SHP77 treated with DMSO at 0.1 percent for 48 hours (cell line): ENCODE results near the gene PRMT2.

Experiments used
- DNase-seq: peaks from one replicate; lab custom pipeline; 2025; lab: John Stamatoyannopoulos, UW

Gene PRMT2

DNA sequence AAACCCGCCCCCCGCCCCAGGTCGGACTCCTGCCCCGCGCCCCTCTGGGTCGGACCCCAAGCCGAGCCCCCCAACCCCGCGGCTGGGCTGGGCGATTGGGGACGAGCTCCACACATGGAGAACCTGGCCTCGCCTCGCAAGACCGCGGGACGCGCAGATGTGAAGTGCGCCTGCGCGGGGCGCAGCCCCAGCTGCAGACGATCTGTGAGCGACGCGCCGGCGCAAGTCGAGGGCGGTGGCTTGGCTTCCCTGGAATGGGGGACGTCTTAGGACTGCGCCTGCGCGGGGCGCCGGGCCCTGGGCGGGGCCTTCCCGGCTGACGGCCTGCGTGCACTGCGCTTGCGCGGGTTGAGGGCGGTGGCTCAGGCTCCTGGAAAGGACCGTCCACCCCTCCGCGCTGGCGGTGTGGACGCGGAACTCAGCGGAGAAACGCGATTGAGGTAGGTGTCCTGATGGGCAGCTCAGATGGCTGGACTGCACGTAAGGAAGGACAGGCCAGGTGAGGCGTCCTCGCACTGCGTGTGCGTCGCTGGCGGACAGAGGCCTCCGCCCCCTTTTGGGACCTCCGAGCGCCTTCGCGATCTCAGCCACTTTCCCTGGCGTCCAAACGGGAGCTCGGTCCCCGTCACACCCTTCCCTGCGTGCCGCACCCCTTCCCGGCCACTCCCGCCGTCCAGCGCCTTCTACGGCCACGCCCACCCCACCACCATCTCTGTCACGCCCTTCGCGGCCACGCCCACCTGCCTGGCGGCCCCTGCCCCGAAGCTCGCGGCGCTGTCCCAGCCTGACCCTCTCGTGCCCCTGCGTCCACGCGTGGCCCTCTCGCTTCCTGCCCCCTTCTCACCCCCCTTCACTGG, at the start of gene PRMT2:
TSS of gene PRMT2 (plus strand) at position 351 of the 857 bp plus-strand sequence. CDS start 1,278 bp downstream, outside the sequence.
- peak; percentile 76 for DNase-seq

DNA sequence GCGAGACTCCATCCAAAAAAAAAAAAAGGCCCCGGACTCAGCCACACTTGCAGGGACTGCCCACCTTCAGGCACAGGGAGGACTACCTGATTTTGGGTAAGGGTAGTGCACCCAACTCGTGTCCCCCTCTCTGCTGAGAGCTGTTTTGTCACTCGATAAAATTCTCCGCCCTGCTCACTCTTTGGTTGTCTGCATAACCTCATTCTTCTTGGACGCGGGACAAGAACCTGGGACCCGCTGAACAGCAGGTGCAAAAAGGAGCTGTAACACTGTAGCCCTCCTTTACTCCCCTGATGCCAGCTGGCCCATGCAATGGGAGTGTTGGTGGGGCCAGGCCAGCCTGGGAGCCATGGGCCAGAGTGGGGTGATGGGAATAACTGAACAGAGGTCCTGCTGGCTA, 41.2 kb upstream of the PRMT2 start:
- DNase-seq, result no peak

- no peak for DNase-seq
Observed at GRCh38 chr21:46596201-46596600, 39.3 kb upstream of the PRMT2 start.

DNA sequence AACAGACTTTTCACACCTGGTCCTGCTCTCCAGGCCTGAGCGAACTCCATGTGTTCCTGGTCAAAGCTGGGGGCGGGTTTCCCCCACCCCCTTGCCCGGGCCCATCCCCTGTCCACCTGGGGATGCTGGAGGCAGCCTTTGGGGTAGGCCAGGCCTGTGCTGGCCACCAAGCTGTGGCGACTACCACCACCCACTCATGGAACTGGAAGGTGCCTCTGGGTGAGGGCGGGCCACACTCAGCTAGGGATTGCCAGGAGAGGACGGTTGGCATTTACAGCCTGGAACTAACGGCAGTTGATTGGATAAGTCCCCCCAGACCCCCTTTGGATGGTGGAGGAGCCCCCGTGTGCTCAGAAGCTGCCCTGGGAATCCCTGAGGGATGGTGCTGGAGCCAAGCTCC, 38.4 kb upstream of the PRMT2 start:
- no peak for DNase-seq

- no peak for DNase-seq
Observed at GRCh38 chr21:46597896-46598343, 37.6 kb upstream of the PRMT2 start.

DNA sequence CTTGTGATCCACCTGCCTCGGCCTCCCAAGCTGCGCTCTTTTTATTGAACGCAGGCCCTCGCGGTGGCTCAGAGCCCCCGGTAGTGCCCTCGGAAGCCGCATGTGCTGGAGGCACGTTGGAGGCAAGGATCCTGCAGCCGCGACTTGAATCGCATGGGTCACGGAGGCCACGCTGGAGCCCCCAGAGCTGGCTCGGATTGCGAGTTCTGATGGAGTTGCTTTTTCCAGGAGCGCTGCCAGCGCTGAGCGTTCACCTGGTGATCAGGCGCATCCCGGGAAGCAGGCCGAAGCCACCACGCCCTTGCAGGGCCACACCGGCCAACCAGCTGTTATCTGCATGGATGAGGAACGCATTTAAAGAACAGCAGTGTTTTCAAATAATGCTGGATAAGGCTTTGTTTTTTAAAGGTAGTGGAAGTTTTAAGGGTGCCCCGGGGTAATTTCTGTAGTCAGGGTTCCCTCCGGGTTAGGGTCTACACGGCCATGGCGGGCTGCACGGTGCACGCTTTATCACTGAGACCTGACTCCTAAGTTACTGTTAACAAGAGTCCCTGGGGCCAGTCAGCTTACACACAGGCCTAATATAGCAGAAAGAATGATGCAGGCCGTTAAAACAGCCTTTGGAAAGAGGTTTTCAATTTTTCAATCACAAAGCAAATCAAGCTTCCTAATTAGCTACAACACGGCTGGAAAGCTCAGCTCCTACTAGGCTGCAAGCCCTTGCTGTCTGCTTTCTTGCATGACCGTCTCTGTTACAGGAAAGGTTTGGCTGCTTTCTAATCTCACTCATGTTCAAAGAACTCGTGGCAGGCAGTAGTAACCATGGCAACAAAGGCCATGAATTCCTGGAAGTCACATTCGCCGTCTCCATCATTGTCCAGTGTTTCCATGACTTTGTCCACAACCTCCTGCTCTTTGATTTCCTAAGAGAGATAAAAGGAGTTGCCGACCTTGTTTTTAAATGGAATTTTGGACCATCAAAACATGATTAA, 36.6 kb upstream of the PRMT2 start:
- no peak for DNase-seq

DNA sequence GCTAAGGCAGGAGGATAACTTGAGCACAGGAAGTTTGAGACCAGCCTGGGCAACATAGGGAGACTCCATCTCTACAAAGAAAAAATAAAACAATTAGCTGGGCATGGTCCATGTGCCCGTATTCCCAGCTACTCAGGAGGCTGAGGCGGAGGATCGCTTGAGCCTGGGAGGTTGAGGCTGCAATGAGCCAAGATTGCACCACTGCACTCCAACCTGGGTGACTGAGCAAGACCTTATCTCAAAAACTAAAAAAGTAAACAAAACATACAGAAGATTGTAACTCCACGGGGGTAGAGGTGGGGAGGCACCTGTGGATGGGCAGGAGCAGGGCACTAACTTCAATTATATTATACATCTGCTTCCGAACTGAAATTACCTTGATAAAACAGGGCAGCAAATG, 35.2 kb upstream of the PRMT2 start:
- DNase-seq, result no peak

- no peak for DNase-seq
Observed at GRCh38 chr21:46600978-46601377, 34.5 kb upstream of the PRMT2 start.

DNA sequence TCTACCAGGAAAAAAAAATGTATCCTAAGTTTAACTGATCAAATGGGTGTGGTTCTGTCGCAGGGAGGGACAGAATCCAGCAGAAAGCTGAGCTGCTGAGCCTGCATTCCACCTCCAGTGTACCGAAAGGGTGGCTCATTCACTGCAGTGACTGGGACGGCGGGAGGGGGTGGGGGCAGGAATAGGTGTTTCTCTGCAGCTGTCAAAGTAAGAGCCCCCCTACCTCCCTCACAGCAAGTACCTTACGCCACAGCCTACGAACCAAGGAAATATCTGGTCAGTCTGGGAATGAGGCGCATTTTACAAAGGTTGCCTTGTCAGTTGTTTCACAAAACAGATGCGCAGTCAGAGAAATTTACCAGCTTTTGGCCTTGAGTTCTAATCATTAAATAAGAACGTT, 32.2 kb upstream of the PRMT2 start:
- DNase-seq, result no peak

DNA sequence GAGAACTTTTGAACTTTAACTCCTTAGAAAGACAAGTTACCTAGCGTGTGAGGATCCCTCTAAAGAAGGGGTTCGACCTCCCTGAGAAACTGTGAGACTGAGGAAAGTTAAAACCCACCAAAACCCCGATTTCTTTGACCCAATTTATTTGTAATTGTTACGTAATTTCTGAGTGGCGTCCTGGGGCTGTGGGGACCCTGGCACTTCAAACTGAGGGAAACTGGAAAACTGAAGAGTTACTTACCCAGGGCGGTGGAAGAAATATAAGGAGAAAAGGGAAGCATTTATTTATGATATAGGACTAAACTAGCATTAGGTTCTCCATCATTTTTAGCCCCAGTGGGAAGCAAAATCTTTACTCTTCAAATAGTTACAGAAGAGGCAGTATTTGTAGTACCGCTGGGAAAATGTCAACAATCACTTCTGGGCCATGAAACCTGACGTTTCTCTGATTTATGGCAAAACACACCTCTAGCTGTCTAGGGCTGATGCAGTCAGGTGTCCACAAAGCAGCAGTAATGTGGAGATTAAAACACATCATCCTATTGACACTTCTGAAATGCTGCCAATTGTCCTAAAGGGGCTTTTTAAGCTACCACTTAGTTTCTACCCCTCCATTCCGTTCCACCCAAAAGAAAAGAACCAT, 31.0 kb upstream of the PRMT2 start:
- DNase-seq, result no peak

GRCh38 chr21:46604975-46605766, 30.3 kb upstream of the PRMT2 start, which contains the start of gene S100B:
TSS of gene S100B (minus strand) at chr21:46605082. CDS start at chr21:46602415, 2,667 bp downstream.
- no peak for DNase-seq

- no peak for DNase-seq
Observed at GRCh38 chr21:46605767-46606426, 29.6 kb upstream of the PRMT2 start.

DNA sequence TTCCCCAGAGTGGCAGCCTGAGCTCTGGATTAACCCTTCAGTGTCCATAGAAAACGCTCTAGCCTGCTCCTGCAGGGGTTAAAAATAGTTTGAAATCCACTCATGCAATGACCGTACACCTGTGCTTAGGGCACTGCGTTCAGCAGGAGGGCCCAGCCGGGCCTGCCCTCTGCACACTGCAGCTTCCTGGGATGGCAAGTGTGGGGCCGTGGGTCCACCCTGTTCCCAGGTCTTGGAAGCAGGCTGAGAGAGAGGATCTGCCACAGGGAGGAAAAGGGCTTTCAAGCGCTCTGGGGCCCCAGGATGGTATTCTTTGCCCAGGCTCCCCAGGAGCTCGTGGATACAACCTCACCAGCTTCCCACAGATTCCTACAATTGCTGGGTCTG, 29.1 kb upstream of the PRMT2 start:
- DNase-seq, result no peak

GRCh38 chr21:46607636-46608035, 27.8 kb upstream of the PRMT2 start:
- no peak for DNase-seq

GRCh38 chr21:46608672-46609111, 26.8 kb upstream of the PRMT2 start:
- DNase-seq, result no peak

DNA sequence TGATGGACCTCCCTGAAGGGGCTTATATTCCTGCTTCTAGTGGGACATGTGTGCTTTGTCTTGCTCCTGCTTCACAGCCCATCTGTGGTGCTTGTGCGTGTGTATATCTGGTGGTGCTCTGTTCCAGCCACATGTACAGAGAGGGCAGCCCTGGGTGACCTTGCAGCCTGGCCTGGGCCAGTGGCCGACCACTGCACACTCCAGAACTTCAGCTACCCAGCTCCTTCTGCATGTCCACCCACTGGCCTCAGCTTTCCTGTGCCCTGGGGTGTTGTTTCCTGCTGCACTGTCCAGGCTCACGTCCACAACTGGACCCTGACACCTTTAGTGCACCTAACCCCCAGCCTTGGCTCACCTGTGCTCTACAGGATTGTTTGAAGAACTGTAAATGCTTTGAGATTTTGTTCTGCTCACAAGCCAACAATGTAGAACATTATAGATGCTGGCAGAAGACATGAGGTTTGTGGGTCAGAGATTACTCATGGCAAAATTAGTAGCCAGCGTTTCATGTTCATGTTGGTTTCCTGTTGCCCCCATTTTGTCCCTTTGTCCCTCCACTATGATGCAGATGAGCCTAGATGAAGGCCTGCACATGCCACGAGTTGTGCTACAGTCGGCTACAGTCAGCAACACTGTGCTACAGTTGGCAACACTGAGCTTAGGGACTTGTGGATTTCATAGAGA, 25.3 kb upstream of the PRMT2 start:
- no peak for DNase-seq

DNA sequence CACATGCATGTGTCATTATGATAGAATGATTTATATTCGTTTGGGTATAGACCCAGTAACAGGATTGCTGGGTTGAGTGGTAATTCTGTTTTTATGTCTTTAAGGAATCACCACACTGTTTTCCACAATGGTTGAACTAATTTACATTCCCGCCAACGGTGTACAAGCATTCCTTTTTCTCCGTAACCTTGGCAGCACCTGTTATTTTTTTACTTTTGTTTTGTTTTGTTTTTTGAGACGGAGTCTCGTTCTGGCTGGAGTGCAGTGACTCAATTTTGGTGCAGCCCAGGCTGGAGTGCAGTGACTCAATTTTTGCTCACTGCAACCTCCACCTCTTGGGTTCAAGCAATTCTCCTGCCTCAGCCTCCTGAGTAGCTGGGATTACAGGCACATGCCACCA, 22.1 kb upstream of the PRMT2 start:
- DNase-seq, result no peak

DNA sequence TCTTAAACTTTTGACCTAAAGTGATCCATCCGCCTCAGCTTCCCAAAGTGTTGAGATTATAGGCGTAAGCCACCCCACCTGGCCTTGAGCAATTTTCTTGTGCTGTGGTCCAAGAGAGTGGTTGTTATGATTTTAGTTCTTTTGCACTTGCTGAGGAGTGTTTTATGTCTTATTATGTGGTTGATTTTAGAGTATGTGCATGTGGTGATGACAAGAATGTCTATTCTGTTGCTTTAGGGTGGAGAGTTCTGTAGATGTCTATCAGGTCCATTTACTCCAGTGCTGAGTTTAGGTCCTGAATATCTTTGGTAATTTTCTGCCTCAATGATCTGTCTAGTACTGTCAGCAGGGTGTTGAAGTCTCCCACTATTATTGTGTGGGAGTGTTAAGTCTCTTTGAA, 19.4 kb upstream of the PRMT2 start:
- no peak for DNase-seq

DNA sequence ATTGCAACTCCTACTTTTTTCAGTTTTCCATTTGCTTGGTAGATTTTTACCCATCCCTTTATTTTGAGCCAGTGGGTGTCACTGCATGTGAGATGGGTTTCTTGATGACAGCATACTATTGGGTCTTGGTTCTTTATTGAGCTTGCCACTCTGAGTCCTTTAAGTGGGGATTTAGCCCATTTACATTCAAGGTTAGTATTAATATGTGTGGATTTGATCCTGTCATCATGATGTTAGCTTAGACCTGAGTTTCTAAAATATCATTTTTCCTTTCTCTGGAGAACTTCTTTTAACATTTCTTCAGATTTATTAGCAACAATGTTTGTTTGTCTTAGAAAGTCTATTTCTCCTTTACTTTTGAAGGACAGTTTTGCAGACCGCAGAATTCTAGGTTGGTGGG, 18.8 kb upstream of the PRMT2 start:
- no peak for DNase-seq
